Thyroid gland (tissue), 4 donors: ENCODE results near the gene ZSCAN16. TPM values are rescaled to one million over a fixed set of nuclear protein-coding genes. Genes with fewer than 3 reads are reported as not detected.

Experiments used
- DNase-seq, 2 donors: peaks; one replicate each; pipeline ENCODE4 v3.0.0-alpha.2; 2019
- H3K27ac ChIP-seq, 3 donors: fragments of 200-600 bp; sonication (generic); 1 replicate in 2 of 3; 2 replicates in 1 of 3; pipeline ENCODE4 v1.5.1; 2016 to 2019; ENCODE audit warnings: mild to moderate bottlenecking in 1 of 3, moderate library complexity in 1 of 3
- H3K27me3 ChIP-seq: fragments of 200-600 bp; sonication (generic); one replicate; pipeline ENCODE4 v1.5.1; 2019
- H3K36me3 ChIP-seq, 2 donors: fragments of 200-600 bp; sonication (generic); one replicate each; pipeline ENCODE4 v1.5.1; 2016 to 2019
- H3K4me1 ChIP-seq, 2 donors: fragments of 200-600 bp; sonication (generic); one replicate each; pipeline ENCODE4 v1.5.1; 2017 to 2019
- H3K4me3 ChIP-seq, 3 donors: fragments of 200-600 bp; sonication (generic); replicated peaks in 1 of 3; 1 replicate in 2 of 3; 2 replicates in 1 of 3; pipeline ENCODE4 v1.5.1; 2016; ENCODE audit warnings: mild to moderate bottlenecking in 1 of 3
- H3K9me3 ChIP-seq: fragments of 200-600 bp; sonication (generic); one replicate; pipeline ENCODE4 v1.5.1; 2017
- POLR2A ChIP-seq, 2 donors: fragments of 450-650 bp; IDR thresholded peaks; one replicate each; pipeline ENCODE4 v1.6.1; 2017; ENCODE audit warnings: antibody characterized with exemption in 2 of 2, mild to moderate bottlenecking in 2 of 2, moderate library complexity in 1 of 2
- WGBS, 2 donors: methylation state at CpG; one replicate each; pipeline ENCODE4 v1.1.5; 2017; 5-methylcytosine and 5-hydroxymethylcytosine counted together
- intact Hi-C: fragments of 100-400 bp; cut with DNase I; formaldehyde crosslinking; loops from one replicate; pipeline ENCODE4 v1.15.1; 2023
- total RNA-seq, 4 donors: library from RNA; depleted of rRNA; stranded (reverse); fragments of >200 nt; gene quantifications; one replicate each; pipeline ENCODE4 v1.2.3, GENCODE V29; 2016
- TF ChIP-seq, protein P1 (sequence below), 6 experiments: fragments of 200-600 bp in 3 of 6; fragments of 450-650 bp in 3 of 6; sonication (generic) in 3 of 6; IDR thresholded peaks; one replicate each; pipeline ENCODE4 v1.5.1; 2016 to 2019; ENCODE audit warnings: antibody characterized with exemption in 6 of 6, mild to moderate bottlenecking in 2 of 6, inconsistent platforms in 1 of 6, moderate library complexity in 1 of 6

Gene ZSCAN16
- total RNA-seq, 4 donors from 2014 or later, result 5.8 to 7.9 (median 7.4) TPM

DNA sequence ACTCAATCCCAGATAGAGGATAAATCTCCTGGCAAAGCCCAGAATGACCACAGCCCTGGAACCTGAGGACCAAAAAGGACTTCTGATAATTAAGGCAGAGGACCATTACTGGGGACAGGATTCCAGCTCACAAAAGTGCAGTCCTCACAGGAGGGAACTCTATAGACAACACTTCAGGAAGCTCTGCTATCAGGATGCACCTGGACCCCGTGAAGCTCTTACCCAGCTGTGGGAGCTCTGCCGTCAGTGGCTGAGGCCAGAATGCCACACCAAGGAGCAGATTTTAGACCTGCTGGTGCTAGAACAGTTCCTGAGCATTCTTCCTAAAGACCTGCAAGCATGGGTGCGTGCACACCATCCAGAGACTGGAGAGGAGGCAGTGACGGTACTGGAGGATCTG, 992 bp downstream of the ZSCAN16 start:
- TF ChIP-seq, protein P1, sequence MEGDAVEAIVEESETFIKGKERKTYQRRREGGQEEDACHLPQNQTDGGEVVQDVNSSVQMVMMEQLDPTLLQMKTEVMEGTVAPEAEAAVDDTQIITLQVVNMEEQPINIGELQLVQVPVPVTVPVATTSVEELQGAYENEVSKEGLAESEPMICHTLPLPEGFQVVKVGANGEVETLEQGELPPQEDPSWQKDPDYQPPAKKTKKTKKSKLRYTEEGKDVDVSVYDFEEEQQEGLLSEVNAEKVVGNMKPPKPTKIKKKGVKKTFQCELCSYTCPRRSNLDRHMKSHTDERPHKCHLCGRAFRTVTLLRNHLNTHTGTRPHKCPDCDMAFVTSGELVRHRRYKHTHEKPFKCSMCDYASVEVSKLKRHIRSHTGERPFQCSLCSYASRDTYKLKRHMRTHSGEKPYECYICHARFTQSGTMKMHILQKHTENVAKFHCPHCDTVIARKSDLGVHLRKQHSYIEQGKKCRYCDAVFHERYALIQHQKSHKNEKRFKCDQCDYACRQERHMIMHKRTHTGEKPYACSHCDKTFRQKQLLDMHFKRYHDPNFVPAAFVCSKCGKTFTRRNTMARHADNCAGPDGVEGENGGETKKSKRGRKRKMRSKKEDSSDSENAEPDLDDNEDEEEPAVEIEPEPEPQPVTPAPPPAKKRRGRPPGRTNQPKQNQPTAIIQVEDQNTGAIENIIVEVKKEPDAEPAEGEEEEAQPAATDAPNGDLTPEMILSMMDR (IDR thresholded peaks at IDR 0.05), result no peak
- TF ChIP-seq POLR2A (IDR thresholded peaks at IDR 0.05), result no peak
- H3K4me1 ChIP-seq, result peaks cover 4 to 13% of the 10 kb centered on the region in 2 donors
- H3K9me3 ChIP-seq, result no peaks in the 10 kb centered on the region
- H3K27ac ChIP-seq, result no peak overlapping the region
- 69 to 81% methylated on average over 4 of the region's 4 CpGs for WGBS, 2 donors
- no peak overlapping the region for H3K4me3 ChIP-seq
- DNase-seq, result no peak
- peaks cover 0 to 5% of the 10 kb centered on the region in 2 donors for H3K36me3 ChIP-seq
- no peaks in the 10 kb centered on the region for H3K27me3 ChIP-seq
- intact Hi-C loops, result loop anchor here (5.0 kb wide), 1 partner anchor 232 kb away; no protein-coding TSS in a partner anchor

DNA sequence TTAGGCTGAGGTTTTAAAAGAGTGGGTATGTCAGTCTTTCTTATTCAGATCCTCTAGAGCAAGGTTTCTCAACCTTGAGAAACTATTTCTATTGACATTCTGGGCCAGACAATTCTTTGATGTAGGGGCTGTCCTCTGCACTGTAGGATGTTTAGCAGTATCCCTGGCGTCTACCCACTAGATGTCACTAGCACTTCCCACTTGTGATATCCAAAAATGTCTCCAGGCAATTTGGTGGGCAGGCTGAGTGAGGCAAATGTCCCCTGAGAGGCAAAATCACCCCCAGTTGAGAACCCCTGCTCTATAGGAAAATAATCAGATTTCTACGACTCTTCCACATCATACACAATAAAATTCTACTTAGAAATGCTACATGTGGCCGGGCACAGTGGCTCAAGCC, 9.6 kb downstream of the ZSCAN16 start:
- DNase-seq, result no peak
- Histone ChIP-seq H3K9me3 (no peaks in the 10 kb centered on the region), H3K36me3 (peaks cover 0 to 5% of the 10 kb centered on the region in 2 donors), H3K4me1 (peaks cover 11 to 15% of the 10 kb centered on the region in 2 donors), H3K27me3 (no peaks in the 10 kb centered on the region), H3K4me3 (no peak overlapping the region), H3K27ac (no peak overlapping the region)
- 55 to 60% methylated on average over 3 of the region's 3 CpGs for WGBS, 2 donors
- intact Hi-C loops, result loop anchor here (10.0 kb wide), 1 partner anchor 81 kb away; no protein-coding TSS in a partner anchor
- TF ChIP-seq POLR2A (IDR thresholded peaks at IDR 0.05), result no peak

DNA sequence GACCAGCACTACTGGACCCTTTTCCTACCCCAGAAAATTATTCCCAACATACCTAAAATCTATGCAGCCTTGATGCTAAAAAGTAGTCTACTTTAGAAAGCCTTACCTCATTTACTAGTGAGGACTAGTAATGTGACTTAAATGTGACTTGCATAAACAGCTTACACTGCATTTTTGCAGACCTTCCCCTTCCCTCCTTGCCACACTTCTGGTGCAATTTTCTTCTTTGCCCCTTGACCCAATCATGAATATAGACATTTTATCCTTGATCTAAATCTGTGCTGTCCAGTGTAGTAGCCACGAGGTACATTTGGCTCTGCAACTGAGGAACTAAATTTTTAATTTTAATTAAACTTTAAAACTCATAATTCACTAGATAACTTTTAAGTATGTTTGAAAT, 10.3 kb downstream of the ZSCAN16 start:
- no peaks in the 10 kb centered on the region for H3K27me3 ChIP-seq
- H3K9me3 ChIP-seq, result no peaks in the 10 kb centered on the region
- WGBS, 2 donors, result 77 to 78% methylated on average over 1 of the region's 1 CpG
- intact Hi-C loops, result loop anchor here (10.0 kb wide), 1 partner anchor 80 kb away; no protein-coding TSS in a partner anchor
- H3K4me1 ChIP-seq, result peaks cover 11 to 15% of the 10 kb centered on the region in 2 donors
- TF ChIP-seq, protein P1 (IDR thresholded peaks at IDR 0.05), result no peak
- TF ChIP-seq POLR2A (IDR thresholded peaks at IDR 0.05), result no peak
- H3K27ac ChIP-seq, result no peak overlapping the region
- DNase-seq, result no peak
- no peak overlapping the region for H3K4me3 ChIP-seq
- H3K36me3 ChIP-seq, result peaks cover 0 to 2% of the 10 kb centered on the region in 2 donors

DNA sequence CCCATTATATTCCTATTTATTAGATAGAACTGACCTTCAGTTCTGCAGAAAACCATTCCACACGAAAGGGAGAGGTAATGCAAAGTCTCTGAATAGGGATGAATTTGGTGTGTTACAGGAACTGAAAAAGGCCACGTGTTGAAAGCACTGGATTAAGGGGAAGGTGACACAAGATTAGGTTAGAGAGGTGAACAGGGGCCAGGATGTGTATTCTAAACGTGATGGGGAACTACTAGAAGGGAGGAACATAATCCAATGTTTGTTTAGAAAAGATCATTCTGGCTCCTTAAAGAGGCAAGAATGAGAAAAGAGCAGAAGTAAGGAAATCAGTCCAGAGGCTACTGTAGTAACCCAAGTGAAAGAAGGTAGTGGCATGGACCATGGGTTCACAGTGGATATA, 11.0 kb downstream of the ZSCAN16 start:
- DNase-seq, result no peak
- no peak overlapping the region for H3K27ac ChIP-seq
- TF ChIP-seq, protein P1 (IDR thresholded peaks at IDR 0.05), result no peak
- H3K36me3 ChIP-seq, result no peaks in the 10 kb centered on the region
- intact Hi-C loops, result loop anchor here (10.0 kb wide), 1 partner anchor 79 kb away; no protein-coding TSS in a partner anchor
- WGBS, 2 donors, result 25 to 28% methylated on average over 3 of the region's 3 CpGs
- no peaks in the 10 kb centered on the region for H3K27me3 ChIP-seq
- peaks cover 11 to 15% of the 10 kb centered on the region in 2 donors for H3K4me1 ChIP-seq
- no peaks in the 10 kb centered on the region for H3K9me3 ChIP-seq
- H3K4me3 ChIP-seq, result no peak overlapping the region

DNA sequence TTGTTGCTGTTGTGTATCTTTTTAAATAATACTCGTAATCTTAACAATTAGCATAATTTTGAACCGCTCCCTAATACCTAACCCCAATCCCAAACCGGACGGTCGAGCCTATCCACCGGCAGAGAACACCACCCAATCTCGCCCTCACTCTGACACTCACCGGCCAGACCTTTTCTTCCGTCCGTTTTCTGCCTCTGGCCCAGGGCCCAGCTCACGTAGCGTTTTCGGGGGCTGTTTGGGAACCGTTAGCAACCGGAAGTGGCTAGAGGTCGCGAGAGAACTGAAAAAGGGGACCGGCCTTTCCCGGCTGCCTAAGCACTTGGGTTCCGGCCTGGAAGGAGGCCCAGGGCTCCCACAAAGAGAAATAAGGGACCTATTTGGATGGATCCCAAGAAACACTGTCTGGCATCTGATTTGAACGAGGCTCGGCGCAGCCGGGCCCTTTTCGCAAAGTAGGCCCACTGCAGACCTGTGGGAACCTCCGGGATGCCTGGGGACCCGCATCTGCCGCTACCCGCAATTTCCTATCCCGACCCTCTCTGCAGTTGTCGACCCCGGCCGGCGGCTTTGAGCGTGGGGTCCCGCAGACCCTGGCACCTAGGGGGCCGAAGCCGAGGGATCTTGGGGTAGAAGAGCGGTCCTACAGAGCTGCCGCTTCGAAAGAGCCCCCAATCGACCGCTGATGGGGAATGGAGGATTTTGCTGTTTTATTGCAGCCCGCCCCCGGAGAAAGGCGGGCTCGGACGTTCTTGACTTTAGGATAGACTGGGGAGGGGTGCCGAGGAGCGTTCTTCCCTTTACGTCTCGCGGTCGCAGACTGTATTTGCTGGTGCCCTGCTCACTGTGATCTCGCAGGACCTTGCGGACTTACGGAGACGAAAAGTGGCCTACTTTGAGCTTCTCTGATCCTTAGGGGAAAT, 12.4 kb downstream of the ZSCAN16 start:
- peak; percentile 91 to 92 for DNase-seq
- intact Hi-C loops, result loop anchor here (10.0 kb wide), 1 partner anchor 78 kb away; no protein-coding TSS in a partner anchor
- 1% methylated on average over 35 to 46 of the region's 58 CpGs for WGBS, 2 donors
- peak overlapping the region; percentile 81 to 95 (median 87) for H3K27ac ChIP-seq
- no peaks in the 10 kb centered on the region for H3K36me3 ChIP-seq
- H3K27me3 ChIP-seq, result no peaks in the 10 kb centered on the region
- peak overlapping the region; percentile 65 to 93 (median 83) for H3K4me3 ChIP-seq
- H3K9me3 ChIP-seq, result no peaks in the 10 kb centered on the region
- peaks cover 11 to 15% of the 10 kb centered on the region in 2 donors for H3K4me1 ChIP-seq
- TF ChIP-seq, protein P1 (IDR thresholded peaks at IDR 0.05), result no peak
- TF ChIP-seq POLR2A (IDR thresholded peaks at IDR 0.05), result peak in 1 of 2 donors; percentile 23
